ENCODE results near the gene TUB.
A peak's percentile ranks its signal among the peaks of the same experiment; 100 is the strongest.

The TUB gene
- total RNA-seq: 0.13 to 5.7 (median 0.73) reads per million in 9 experiments

GRCh38 chr11:8080674-8081590 lies at the start of gene TUB:
TSS of gene TUB (plus strand) at chr11:8081211. CDS start at chr11:8081511, 300 bp downstream.
- H3K4me1 Mint-ChIP-seq (ENCODE audit: low read depth in 2 of 2): no peaks in the 10 kb centered on the region
- DNase-seq (no peak), ATAC-seq (replicated peaks) (peak; percentile 27)
- H3K27ac Mint-ChIP-seq: no peak within 1 kb of the TSS
- no peaks in the 10 kb centered on the region for H3K36me3 Mint-ChIP-seq (ENCODE audit: insufficient read depth)
- H3K9me3 Mint-ChIP-seq: no peaks in the 10 kb centered on the region
- H3K4me3 Mint-ChIP-seq: peak within 1 kb of the TSS; percentile 56 to 64
- peaks cover 50 to 84% of the 10 kb centered on the region in 2 donors for H3K27me3 Mint-ChIP-seq

GRCh38 chr11:8031248-8032115 lies 49.5 kb upstream of the TUB start:
- ATAC-seq (replicated peaks) (no peak), DNase-seq (no peak)
- no peaks in the 10 kb centered on the region for H3K9me3 Mint-ChIP-seq
- no peaks in the 10 kb centered on the region for H3K36me3 Mint-ChIP-seq (ENCODE audit: insufficient read depth)
- H3K27ac Mint-ChIP-seq: no peak overlapping the region
- peaks cover 31 to 58% of the 10 kb centered on the region in 2 donors for H3K27me3 Mint-ChIP-seq
- peaks cover 0 to 6% of the 10 kb centered on the region in 2 donors for H3K4me1 Mint-ChIP-seq (ENCODE audit: low read depth in 2 of 2)
- no peak overlapping the region for H3K4me3 Mint-ChIP-seq

GRCh38 chr11:8032122-8032521 lies 48.9 kb upstream of the TUB start:
- Mint-ChIP-seq H3K9me3 (no peaks in the 10 kb centered on the region), H3K4me1 (ENCODE audit: low read depth in 2 of 2) (peaks cover 0 to 6% of the 10 kb centered on the region in 2 donors), H3K27ac (no peak overlapping the region), H3K4me3 (no peak overlapping the region), H3K27me3 (peaks cover 31 to 65% of the 10 kb centered on the region in 2 donors), H3K36me3 (ENCODE audit: insufficient read depth) (no peaks in the 10 kb centered on the region)
- no peak for ATAC-seq (replicated peaks)
- no peak for DNase-seq

- H3K27me3 Mint-ChIP-seq: peaks cover 31 to 71% of the 10 kb centered on the region in 2 donors
- DNase-seq: no peak
- H3K36me3 Mint-ChIP-seq (ENCODE audit: insufficient read depth): no peaks in the 10 kb centered on the region
- ATAC-seq (replicated peaks): no peak
- H3K4me1 Mint-ChIP-seq (ENCODE audit: low read depth in 2 of 2): peaks cover 0 to 6% of the 10 kb centered on the region in 2 donors
- H3K9me3 Mint-ChIP-seq: no peaks in the 10 kb centered on the region
- H3K4me3 Mint-ChIP-seq: peak overlapping the region; percentile 19 to 42
- no peak overlapping the region for H3K27ac Mint-ChIP-seq
Observed at GRCh38 chr11:8032576-8033304, 48.3 kb upstream of the TUB start.

GRCh38 chr11:8033305-8034105 lies 47.5 kb upstream of the TUB start:
- Mint-ChIP-seq H3K36me3 (ENCODE audit: insufficient read depth) (no peaks in the 10 kb centered on the region), H3K4me3 (peak overlapping the region; percentile 19 to 42), H3K9me3 (no peaks in the 10 kb centered on the region), H3K27ac (no peak overlapping the region), H3K4me1 (ENCODE audit: low read depth in 2 of 2) (peaks cover 0 to 6% of the 10 kb centered on the region in 2 donors), H3K27me3 (peaks cover 31 to 79% of the 10 kb centered on the region in 2 donors)
- peak; percentile 83 for ATAC-seq (replicated peaks)
- peak; percentile 38 to 49 (median 46) for DNase-seq

- ATAC-seq (replicated peaks) (no peak), DNase-seq (no peak)
- Mint-ChIP-seq H3K4me3 (no peak overlapping the region), H3K4me1 (ENCODE audit: low read depth in 2 of 2) (peaks cover 0 to 6% of the 10 kb centered on the region in 2 donors), H3K27me3 (peaks cover 31 to 85% of the 10 kb centered on the region in 2 donors), H3K27ac (no peak overlapping the region), H3K36me3 (ENCODE audit: insufficient read depth) (no peaks in the 10 kb centered on the region), H3K9me3 (no peaks in the 10 kb centered on the region)
Observed at GRCh38 chr11:8034106-8034585, 46.9 kb upstream of the TUB start.

GRCh38 chr11:8034604-8035190 lies 46.3 kb upstream of the TUB start:
- DNase-seq (no peak), ATAC-seq (replicated peaks) (no peak)
- Mint-ChIP-seq H3K27me3 (peaks cover 28 to 85% of the 10 kb centered on the region in 2 donors), H3K4me1 (ENCODE audit: low read depth in 2 of 2) (peaks cover 0 to 8% of the 10 kb centered on the region in 2 donors), H3K9me3 (no peaks in the 10 kb centered on the region), H3K4me3 (no peak overlapping the region), H3K27ac (no peak overlapping the region), H3K36me3 (ENCODE audit: insufficient read depth) (no peaks in the 10 kb centered on the region)

GRCh38 chr11:8035200-8035855 lies 45.7 kb upstream of the TUB start:
- Mint-ChIP-seq H3K27ac (no peak overlapping the region), H3K9me3 (no peaks in the 10 kb centered on the region), H3K4me1 (ENCODE audit: low read depth in 2 of 2) (peaks cover 0 to 8% of the 10 kb centered on the region in 2 donors), H3K4me3 (no peak overlapping the region), H3K27me3 (peaks cover 21 to 80% of the 10 kb centered on the region in 2 donors), H3K36me3 (ENCODE audit: insufficient read depth) (no peaks in the 10 kb centered on the region)
- ATAC-seq (replicated peaks) (no peak), DNase-seq (no peak)

- no peak for ATAC-seq (replicated peaks)
- peaks cover 13 to 71% of the 10 kb centered on the region in 2 donors for H3K27me3 Mint-ChIP-seq
- H3K4me3 Mint-ChIP-seq: no peak overlapping the region
- H3K27ac Mint-ChIP-seq: no peak overlapping the region
- DNase-seq: no peak
- no peaks in the 10 kb centered on the region for H3K36me3 Mint-ChIP-seq (ENCODE audit: insufficient read depth)
- H3K9me3 Mint-ChIP-seq: no peaks in the 10 kb centered on the region
- peaks cover 0 to 8% of the 10 kb centered on the region in 2 donors for H3K4me1 Mint-ChIP-seq (ENCODE audit: low read depth in 2 of 2)
Observed at GRCh38 chr11:8036002-8036802, 44.8 kb upstream of the TUB start.

GRCh38 chr11:8036986-8037385 lies 44.0 kb upstream of the TUB start:
- no peak for ATAC-seq (replicated peaks)
- H3K9me3 Mint-ChIP-seq: no peaks in the 10 kb centered on the region
- no peak overlapping the region for H3K27ac Mint-ChIP-seq
- DNase-seq: no peak
- no peaks in the 10 kb centered on the region for H3K36me3 Mint-ChIP-seq (ENCODE audit: insufficient read depth)
- H3K4me1 Mint-ChIP-seq (ENCODE audit: low read depth in 2 of 2): peaks cover 0 to 8% of the 10 kb centered on the region in 2 donors
- no peak overlapping the region for H3K4me3 Mint-ChIP-seq
- peaks cover 13 to 68% of the 10 kb centered on the region in 2 donors for H3K27me3 Mint-ChIP-seq

- Mint-ChIP-seq H3K36me3 (ENCODE audit: insufficient read depth) (no peaks in the 10 kb centered on the region), H3K27ac (no peak overlapping the region), H3K9me3 (no peaks in the 10 kb centered on the region), H3K4me1 (ENCODE audit: low read depth in 2 of 2) (peaks cover 0 to 3% of the 10 kb centered on the region in 2 donors), H3K4me3 (no peak overlapping the region), H3K27me3 (peaks cover 1 to 54% of the 10 kb centered on the region in 2 donors)
- no peak for ATAC-seq (replicated peaks)
- DNase-seq: no peak
Observed at GRCh38 chr11:8038393-8038792, 42.6 kb upstream of the TUB start.

Data from effector memory CD8-positive, alpha-beta T cell (primary cell).